Islet of Langerhans (tissue), 1 donor: ENCODE data around the gene CDKAL1.
A peak's percentile ranks its signal among the peaks of the same experiment; 100 is the strongest.
"Not testable (repeated sequence)": the region's sequence is repeated elsewhere in the genome, so short reads cannot be mapped to it uniquely, and the experiment has no call there.

ENCODE experiments used
- FAIRE-seq: peaks from one replicate; lab custom pipeline; 2011; peaks lifted over from hg19 to GRCh38; lab: Jason Lieb, UNC

CDKAL1 gene

DNA sequence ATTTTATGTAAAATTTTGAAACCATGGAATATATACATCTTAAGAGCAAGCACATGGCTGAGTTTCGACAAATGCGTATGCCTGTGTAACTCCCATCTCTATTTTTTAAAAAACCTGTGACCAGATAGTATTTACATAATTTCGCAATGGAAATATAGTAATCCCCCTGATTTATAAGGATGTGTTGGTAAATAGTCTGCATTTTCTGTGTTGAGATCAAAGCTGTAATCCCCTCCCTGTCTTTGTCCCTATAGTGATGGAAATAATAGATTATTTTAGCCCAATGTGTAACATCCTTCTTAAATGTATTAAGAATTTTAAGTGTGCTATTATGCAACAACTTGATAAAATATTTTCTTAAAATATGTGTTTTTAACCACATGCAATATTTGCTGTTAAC is 267.3 kb downstream of the CDKAL1 start:
- FAIRE-seq: no peak

DNA sequence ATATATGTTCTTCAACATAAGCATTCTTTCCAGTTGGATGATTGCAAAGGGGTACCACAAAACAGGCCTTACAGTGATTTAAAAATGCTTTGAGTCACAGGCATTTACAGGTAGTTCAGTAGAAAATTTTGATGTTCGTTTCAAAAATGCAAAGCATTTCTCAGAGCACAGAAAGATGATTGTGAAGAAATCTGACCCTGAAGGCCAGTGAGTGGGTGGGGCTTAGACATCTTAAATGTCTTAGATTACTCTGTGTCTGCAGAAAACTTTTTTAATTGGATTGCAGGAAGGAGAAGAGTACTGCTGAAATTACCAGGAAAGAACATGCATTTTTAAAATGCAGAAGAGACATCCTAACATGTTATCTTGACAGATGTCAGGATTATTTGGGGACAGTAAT is 268.3 kb downstream of the CDKAL1 start:
- no peak for FAIRE-seq

DNA sequence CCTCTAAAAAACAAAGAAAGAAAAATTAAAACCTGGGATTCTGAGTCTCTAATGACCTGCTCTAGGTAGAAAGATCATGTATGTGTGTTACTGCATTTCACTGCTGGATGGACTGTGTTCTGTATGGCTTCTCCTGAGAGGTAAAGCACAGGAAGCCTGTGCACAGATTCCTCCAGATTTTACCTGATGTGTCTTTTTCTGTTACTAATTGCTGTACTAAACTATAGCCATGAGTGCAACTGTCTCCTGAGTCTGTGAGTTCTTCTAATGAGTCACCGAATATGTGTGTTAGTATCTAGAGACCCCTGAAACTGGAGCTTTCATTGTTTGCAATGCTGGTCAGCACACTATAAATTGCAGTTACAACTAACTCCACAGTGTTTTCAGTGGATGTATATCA is 270.8 kb downstream of the CDKAL1 start:
- FAIRE-seq: no peak

DNA sequence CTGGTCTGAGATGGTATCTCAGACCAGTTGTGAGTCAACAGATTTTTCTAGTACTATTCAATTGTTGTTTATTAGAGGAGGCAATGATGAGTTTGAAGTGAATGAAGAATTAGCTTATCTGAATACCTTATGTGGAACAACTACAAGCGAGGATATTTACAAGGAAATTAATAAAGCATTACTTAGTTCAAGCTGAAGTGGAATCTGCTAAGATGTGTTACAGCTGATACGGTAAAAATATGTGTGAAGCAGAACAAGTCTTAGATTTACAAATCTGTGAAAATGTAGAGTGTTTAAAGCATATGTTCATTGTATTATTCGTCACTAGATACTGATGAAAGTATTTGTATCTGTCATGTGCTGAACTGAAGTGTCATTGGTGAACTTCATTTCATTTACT is 272.4 kb downstream of the CDKAL1 start:
- no peak for FAIRE-seq

DNA sequence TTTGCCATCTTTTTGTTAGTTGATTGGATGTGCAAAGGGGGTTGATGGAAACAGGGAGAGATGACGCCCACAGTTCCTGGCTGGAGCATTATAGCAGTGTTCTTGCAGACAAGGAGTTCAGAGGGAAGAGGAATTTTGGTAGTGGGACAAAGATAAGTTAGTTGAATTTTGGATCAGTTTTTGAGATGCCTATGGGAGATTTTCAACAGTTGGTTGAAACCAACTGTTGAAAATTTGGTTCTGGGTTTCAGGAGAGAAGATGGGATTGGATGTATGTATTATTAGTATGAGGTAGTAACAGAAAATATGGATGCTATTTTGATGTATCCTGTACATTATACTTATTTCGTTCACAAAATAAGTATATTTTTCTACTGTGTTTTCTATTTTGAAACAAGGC is 274.2 kb downstream of the CDKAL1 start:
- no peak for FAIRE-seq

DNA sequence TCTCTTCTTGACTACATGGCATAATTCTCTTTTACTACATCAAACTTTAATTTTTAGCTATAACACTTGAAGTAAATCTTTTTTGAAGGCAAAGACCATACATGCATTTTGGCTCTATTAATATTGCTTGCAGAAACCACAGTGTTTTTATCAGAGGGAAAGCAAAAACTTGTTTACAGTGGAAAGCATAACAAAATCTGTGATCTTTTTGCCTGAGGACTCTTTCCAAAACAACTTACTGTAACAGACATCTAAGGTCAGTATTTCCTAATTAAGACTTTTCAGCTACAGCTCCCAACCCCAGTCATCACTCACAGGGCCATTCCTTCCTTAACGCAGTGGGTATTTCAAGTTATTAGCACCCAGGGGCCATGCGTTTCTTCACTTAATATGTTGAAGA is 274.7 kb downstream of the CDKAL1 start:
- FAIRE-seq: no peak

DNA sequence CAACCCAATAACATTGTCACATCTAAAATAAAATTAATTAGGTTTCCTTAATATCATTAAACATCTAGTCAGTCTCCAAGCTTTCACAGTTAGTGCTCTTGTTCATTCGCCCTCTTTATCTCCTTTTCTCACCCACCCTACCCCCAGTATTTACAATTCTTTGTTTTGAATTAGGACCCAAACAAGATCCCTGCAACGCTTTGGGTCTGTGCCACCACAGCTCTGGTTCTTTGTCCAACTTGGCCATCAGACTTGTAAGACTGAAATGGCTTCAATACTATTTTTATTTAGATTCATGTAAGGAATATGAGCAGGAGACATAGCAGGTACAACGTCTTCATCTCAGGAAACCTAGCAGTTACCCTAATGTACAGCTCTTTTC is 276.5 kb downstream of the CDKAL1 start:
- no peak for FAIRE-seq

DNA sequence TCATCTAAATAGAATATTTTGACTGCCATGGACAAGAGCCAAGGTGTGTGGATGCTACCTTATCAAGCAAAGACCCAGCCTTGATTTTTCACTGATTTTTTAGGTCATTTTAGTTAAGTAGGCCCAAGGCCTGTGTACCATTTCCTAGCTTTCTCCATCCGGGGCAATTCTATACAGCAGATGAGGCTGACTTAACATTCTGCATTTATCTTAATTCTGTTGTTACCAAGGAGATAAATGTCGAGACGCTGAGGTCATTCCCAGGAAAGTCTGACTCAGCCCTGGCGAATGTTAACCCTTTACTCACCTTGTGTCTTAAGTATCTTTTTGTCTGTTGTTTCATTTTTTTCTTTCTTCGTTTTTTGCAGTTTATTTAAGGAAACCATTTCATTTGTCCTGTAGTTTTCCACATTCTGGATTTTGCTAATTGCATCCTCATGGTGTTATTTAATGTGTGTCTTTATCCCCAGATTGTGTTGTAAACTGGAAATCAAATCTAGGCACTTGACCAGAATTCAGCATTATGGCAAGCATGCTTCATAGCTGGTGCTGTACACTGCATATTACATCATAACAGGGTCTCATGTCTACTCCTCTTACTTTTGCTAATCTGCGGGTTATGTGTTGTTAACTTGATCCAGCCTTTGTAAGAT is 277.0 kb downstream of the CDKAL1 start:
- FAIRE-seq: no peak

DNA sequence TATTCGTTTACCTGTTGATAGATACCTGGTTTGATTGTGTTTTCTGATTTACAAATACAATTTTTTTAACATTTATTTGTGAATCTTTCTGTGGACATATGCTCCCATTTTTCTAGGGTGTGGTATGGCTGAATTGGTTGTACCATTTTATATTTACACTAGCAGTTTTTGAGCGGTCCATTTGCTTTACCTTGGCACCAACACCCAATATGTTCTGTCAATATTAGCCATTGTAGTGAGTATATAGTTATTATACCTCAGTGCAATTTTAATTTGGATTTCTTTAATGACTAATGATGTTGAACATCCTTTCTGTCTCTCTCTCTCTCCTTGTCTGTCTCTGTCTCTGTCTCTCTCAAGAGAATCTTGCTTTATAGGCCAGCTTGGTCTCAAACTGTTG is 278.5 kb downstream of the CDKAL1 start:
- no peak for FAIRE-seq

DNA sequence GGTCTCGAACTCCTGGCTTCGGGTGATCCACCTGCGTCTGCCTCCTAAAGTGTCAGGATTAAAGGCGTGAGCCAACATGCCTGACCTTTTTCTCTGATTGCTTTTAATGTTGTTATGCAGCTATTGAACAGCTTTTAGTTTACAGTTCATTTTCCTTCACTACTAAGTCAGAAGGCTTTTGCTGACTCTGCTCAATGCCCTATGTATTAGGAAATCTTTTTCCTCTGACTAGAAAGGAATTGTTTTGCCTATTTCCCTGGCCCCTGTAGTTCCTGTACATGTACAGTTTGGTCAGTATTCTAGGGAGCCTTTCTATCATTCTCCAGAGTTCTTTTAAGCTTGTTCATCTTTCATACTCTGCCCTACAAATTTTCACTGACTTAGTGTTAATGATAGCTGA is 280.2 kb downstream of the CDKAL1 start:
- no peak for FAIRE-seq

DNA sequence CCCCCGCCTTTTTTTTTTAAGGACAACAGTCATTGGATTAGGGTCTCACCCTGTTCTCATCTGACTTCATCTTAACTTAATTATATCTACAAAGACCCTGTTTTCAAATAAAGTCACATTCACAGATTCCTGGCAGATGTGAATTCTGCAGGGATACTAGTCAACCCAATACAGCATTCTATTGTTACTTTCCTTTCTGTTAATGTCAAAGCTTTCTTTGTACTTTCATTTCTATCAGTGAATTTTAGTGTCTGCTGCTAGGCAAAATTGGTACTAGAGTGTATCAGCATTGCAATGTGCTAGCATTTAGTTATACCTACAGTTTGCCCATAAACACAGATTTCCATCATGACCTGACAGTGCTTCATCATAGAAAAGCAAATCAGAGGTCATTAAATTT is 281.9 kb downstream of the CDKAL1 start:
- no peak for FAIRE-seq

DNA sequence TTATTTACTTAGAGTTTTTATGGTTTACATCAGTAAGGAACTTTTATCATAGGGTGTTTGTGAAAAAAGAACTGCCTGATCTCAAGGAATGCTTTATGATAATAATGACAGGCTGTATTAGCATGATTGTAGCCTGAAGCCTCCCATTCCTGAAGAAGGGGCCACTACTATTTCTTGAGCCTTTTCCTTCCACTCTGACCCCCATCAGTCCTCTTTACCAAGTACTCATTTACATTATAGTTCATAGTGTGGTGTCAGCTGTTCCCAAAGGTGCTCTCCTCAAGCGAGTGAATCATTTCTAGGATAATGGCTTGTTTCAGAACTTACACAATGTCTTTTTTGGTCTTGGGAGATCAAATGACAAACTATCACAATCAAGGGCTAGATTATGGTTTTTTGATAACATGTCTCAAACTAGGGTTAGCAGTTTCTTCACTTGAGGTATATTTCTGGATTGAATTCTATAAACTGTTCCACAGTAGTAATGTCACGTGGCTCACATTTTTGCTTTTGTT is 283.6 kb downstream of the CDKAL1 start:
- FAIRE-seq: no peak

DNA sequence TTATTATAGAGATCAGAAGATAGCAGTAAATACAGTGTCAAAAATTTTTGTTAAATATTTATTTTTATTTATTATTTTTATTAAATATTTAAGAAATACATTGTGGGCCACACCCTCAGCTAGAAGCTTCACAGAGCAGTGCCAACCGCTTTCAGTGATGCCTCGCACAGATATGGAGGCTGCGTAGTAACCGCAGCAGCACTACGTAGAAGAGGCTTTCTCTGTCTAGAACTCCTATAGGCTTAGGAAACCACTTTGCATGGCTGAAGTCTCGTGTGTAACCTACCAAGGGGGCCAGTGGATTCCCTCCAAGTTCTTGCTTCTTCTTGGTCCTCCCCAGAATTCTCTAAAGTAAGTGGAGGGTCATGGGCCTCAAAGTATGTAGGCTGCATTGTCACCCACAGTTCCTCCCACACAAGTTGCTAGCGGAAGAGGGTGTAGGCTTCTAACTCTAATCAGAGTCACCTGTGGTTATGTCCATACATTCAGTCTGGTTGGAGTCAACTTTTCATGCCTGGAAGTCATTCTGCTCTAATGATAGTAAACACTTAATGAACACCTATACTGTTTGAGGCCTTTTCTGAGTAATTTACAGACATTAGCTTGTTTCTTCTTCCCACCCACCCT is 285.6 kb downstream of the CDKAL1 start:
- FAIRE-seq: no peak

DNA sequence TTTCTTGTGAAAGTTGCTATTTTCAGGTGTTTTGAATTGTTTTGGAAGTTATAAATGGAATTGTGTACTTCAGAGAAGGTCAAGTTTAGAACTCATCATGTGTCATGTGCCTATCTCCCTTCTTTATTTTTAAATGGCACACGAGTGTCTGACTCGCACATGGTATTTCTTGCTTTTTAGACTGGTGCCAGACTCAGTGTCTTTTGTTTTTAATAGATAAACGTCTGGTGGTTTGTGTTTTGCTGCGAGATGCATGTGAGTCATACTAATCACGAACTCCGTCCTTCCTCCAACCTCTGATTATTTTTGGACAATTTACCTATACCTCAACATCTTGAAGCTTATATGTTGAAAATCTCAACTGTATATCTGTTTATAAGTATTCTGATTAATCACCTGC is 292.1 kb downstream of the CDKAL1 start:
- FAIRE-seq: no peak

DNA sequence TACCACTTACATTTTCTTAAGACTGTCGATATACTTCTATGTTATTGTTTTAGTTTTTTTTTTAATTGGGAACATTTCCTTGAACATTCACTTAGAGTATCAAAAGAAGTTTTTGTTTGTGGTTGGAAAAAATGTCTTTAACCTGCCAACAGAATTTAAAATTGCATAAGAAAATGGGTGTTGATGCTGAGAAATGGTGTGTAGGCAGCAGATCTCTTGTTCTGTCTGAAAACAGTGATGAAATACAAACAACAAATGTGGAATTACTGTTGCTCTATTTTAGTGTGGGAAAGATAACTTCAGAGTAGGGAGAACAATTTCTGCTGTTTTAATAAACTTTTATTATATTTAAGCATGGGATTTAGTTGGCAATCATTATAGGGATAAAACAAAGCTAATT is 293.5 kb downstream of the CDKAL1 start:
- peak; percentile 27 for FAIRE-seq

DNA sequence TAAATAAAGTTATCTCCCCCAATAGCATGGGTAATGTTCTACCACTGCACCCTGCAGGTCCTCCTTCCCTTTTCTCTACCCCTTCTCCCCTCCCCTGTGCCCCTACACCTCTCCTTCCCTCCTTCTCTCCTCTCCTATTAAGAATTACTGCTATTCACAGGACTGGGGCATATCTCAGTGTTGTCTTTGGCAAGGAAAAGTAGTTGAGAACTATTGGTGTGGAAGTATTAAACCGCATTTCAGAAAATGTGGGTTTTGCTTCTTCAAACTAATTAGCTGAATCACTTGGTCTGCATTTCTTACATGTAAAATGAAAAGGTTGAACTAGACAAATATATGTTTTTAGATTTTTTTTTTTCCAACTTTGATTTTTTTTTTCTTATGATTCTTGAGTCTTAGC is 296.3 kb downstream of the CDKAL1 start:
- no peak for FAIRE-seq

DNA sequence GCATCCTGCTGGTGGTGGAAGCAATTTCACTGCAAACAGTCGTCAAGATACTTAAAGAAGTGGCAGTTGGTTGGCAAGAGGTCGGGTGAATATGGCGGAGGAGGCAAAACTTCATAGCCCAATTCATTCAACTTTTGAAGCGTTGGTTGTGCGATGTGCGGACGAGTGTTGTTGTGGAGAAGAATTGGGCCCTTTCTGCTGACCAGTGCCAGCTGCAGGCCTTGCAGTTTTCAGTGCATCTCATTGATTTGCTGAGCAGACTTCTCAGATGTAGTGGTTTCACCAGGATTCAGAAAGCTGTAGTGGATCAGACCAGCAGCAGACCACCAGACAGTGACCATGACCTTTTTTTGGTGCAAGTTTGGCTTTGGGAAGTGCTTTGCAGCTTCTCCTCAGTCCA is 297.0 kb downstream of the CDKAL1 start:
- not testable (repeated sequence) for FAIRE-seq

DNA sequence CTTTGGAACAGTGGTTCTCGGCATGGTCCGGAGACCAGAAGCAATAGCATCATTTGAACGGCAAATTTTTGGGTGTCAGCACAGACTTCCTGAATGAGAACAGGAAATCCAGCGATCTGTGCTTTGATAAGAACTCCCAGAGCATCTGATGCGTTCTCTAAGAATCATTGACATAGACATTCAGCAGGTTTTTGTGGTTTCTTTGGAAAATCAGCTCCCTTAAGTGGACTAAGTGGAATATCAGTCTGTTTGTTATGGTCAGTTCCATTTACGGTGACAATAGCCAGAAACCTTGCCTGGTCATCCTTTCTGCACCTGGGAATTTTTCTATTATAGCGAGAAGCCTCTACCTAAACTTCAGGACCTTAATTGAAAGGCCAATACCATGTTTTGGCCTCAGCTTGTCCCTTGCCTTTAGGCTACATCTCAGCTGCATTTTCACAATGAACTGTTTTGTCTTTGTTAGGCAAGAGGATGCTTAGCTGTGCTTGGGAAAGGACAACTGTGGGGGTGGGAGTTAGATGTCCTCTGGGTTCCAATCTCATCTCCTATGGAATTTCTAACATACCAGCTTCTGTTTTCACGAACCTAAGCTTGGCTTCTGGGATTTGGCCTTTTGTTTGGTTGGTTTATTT is 299.7 kb downstream of the CDKAL1 start:
- FAIRE-seq: no peak

DNA sequence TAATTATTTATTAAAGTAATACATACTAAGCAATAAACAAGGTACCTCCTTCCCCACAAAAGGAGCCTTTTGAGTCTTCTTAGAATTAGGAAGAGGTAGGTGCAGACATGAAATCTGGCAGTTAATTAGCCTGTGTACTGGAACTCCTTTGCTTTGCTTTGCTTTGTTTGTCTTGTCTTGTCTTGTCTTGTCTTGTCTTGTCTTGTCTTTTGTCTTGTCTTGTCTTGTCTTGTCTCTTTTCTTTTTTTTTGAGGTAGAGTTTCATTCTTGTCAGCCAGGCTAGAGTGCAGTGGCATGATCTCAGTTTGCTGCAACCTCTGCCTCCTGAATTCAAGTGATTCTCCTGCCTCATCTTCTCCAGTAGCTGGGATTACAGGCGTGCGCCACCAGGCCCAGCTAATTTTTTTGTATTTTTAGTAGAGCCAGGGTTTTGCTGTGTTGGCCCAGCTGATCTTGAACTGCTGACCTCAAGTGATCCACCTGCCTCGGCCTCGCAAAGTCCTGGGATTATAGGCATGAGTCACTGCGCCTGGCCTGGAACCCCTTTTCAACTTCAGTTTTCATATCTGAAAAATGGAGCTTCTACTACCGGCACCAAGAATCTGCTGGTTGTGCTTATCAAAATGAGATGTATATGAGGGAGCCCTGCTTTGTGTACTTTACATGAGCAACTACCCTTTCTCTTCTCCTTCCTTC is 301.2 kb downstream of the CDKAL1 start:
- FAIRE-seq: no peak

DNA sequence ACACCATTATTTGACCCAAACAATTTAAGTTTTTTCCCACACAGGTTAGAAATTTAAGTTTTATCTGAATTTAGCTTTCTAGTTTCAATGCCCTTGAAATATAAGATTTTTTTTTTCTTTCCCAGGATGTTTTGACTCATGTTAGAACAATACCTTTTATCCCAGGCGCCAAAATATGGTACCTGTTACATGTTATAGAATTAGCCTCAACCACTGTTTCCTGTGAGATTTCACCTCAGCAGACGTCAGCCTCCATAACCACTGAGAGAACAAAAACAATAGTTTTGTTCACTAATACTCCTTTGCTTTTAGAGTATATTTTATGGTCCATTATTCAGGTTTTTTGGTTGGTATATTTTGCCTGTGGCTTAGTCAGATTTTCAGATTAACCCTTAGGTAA is 302.9 kb downstream of the CDKAL1 start:
- no peak for FAIRE-seq

DNA sequence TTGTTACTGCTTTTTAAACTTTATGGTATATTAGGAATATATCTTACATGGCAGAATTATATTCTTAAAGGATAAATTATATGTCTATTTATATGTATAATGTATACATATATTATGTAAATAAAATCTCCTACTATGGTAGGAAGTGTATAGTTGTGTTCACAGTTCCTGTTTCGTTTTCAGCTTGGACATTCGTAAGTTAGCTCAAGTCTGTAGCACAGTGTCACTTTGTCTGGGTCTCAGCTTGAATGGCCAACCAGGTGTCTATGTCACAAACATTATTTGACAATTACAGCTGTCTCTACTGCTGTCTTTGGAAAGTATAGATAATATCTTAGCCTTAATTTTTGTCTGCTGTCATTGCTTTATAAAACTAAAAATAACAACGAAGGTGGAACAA is 303.9 kb downstream of the CDKAL1 start:
- no peak for FAIRE-seq

DNA sequence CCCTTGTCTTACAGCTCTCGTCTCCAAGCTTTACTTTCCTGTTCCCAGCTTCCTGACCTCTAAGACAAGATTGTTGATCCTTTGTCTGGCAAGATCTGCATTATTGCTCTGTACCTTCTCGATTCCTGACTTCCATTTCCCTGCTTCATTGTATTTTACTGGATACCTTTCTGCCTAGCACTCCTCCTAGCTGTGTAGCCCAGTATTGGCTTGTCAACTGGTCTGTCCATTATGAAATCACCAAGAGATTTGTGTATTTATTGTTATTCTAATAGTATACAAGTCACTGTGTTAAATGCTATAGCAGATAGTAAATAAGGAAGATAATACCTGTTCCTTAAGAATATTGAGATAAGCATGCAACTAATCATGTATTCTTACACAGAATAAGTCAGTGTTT is 305.4 kb downstream of the CDKAL1 start:
- FAIRE-seq: no peak

DNA sequence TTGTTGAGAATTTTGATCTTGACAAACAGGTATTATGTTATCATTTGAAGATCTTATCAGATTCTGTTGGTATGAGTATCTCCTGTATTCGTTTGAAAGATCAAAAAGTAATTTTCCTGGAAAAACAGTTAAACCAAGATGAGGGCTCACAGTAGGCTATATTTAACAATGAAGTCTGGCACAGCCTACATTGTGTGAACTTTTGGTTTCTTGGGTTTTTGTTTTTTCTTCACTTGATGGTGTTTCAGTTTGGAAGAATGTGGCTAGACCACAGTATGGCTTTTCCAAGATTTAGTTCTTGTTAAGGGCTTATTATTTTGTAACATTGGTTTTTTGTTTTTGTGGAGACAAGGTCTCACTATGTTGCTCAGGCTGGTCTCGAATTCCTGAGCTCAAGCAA is 306.4 kb downstream of the CDKAL1 start:
- FAIRE-seq: no peak
